Measurements from ENCODE around the gene NEDD9.

- TF ChIP-seq PATZ1 (CRISPR knock-in tag; IDR thresholded peaks at IDR 0.05; ENCODE audit: borderline replicate concordance) (no peak), ARNTL (CRISPR knock-in tag; IDR thresholded peaks at IDR 0.05; ENCODE audit: borderline replicate concordance, low read depth) (no peak), GLIS3 (CRISPR knock-in tag; IDR thresholded peaks at IDR 0.05) (no peak), ZFP3 (CRISPR knock-in tag; IDR thresholded peaks at IDR 0.05) (no peak), PPARA (CRISPR knock-in tag; IDR thresholded peaks at IDR 0.05; ENCODE audit: borderline replicate concordance) (no peak), ESRRG (CRISPR knock-in tag; IDR thresholded peaks at IDR 0.05) (no peak), ISL1 (CRISPR knock-in tag; IDR thresholded peaks at IDR 0.05) (no peak)
- TF ChIP-seq, protein P1, sequence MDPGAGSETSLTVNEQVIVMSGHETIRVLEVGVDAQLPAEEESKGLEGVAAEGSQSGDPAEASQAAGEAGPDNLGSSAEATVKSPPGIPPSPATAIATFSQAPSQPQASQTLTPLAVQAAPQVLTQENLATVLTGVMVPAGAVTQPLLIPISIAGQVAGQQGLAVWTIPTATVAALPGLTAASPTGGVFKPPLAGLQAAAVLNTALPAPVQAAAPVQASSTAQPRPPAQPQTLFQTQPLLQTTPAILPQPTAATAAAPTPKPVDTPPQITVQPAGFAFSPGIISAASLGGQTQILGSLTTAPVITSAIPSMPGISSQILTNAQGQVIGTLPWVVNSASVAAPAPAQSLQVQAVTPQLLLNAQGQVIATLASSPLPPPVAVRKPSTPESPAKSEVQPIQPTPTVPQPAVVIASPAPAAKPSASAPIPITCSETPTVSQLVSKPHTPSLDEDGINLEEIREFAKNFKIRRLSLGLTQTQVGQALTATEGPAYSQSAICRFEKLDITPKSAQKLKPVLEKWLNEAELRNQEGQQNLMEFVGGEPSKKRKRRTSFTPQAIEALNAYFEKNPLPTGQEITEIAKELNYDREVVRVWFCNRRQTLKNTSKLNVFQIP (CRISPR knock-in tag; IDR thresholded peaks at IDR 0.05; ENCODE audit: borderline replicate concordance, low read depth): no peak
- TF ChIP-seq, protein P2, sequence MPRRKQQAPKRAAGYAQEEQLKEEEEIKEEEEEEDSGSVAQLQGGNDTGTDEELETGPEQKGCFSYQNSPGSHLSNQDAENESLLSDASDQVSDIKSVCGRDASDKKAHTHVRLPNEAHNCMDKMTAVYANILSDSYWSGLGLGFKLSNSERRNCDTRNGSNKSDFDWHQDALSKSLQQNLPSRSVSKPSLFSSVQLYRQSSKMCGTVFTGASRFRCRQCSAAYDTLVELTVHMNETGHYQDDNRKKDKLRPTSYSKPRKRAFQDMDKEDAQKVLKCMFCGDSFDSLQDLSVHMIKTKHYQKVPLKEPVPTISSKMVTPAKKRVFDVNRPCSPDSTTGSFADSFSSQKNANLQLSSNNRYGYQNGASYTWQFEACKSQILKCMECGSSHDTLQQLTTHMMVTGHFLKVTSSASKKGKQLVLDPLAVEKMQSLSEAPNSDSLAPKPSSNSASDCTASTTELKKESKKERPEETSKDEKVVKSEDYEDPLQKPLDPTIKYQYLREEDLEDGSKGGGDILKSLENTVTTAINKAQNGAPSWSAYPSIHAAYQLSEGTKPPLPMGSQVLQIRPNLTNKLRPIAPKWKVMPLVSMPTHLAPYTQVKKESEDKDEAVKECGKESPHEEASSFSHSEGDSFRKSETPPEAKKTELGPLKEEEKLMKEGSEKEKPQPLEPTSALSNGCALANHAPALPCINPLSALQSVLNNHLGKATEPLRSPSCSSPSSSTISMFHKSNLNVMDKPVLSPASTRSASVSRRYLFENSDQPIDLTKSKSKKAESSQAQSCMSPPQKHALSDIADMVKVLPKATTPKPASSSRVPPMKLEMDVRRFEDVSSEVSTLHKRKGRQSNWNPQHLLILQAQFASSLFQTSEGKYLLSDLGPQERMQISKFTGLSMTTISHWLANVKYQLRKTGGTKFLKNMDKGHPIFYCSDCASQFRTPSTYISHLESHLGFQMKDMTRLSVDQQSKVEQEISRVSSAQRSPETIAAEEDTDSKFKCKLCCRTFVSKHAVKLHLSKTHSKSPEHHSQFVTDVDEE (CRISPR knock-in tag; IDR thresholded peaks at IDR 0.05): no peak
Measured at GRCh38 chr6:11218538-11219399, 13.7 kb downstream of the NEDD9 start.

Data from SK-N-SH treated with all-trans-retinoic acid at 6 μM for 48 hours (cell line).